Measurements from ENCODE around the gene PSMB2. TPM values are rescaled to one million over a fixed set of nuclear protein-coding genes. Genes with fewer than 3 reads are reported as not detected.

The PSMB2 gene
- total RNA-seq, 1 donor from 2014 or later, result 69.9 TPM

- Mint-ChIP-seq H3K27me3 (ENCODE audit: unreplicated experiment) (no peaks in the 10 kb centered on the region), H3K4me1 (ENCODE audit: unreplicated experiment) (no peaks in the 10 kb centered on the region), H3K36me3 (ENCODE audit: low read depth, unreplicated experiment) (peaks cover 38% of the 10 kb centered on the region), H3K9me3 (ENCODE audit: unreplicated experiment) (no peaks in the 10 kb centered on the region), H3K4me3 (ENCODE audit: unreplicated experiment) (no peak overlapping the region), H3K27ac (ENCODE audit: unreplicated experiment) (no peak overlapping the region)
- no peak for DNase-seq (ENCODE audit: low spot score)
- no peak for TF ChIP-seq CTCF (IDR thresholded peaks at IDR 0.05; ENCODE audit: unreplicated experiment)
Observed at GRCh38 chr1:35605867-35606182, 35.5 kb downstream of the PSMB2 start.

- Mint-ChIP-seq H3K4me3 (ENCODE audit: unreplicated experiment) (no peak overlapping the region), H3K36me3 (ENCODE audit: low read depth, unreplicated experiment) (peaks cover 43% of the 10 kb centered on the region), H3K27me3 (ENCODE audit: unreplicated experiment) (no peaks in the 10 kb centered on the region), H3K4me1 (ENCODE audit: unreplicated experiment) (no peaks in the 10 kb centered on the region), H3K9me3 (ENCODE audit: unreplicated experiment) (no peaks in the 10 kb centered on the region), H3K27ac (ENCODE audit: unreplicated experiment) (no peak overlapping the region)
- TF ChIP-seq CTCF (IDR thresholded peaks at IDR 0.05; ENCODE audit: unreplicated experiment), result no peak
- DNase-seq (ENCODE audit: low spot score), result no peak
Observed at GRCh38 chr1:35605071-35605866, 36.1 kb downstream of the PSMB2 start.

- DNase-seq (ENCODE audit: low spot score), result no peak
- no peaks in the 10 kb centered on the region for H3K4me1 Mint-ChIP-seq (ENCODE audit: unreplicated experiment)
Observed at GRCh38 chr1:35603941-35604340, 37.4 kb downstream of the PSMB2 start.

GRCh38 chr1:35603468-35603867 is 37.9 kb downstream of the PSMB2 start:
- Mint-ChIP-seq H3K9me3 (ENCODE audit: unreplicated experiment) (no peaks in the 10 kb centered on the region), H3K27me3 (ENCODE audit: unreplicated experiment) (no peaks in the 10 kb centered on the region), H3K4me3 (ENCODE audit: unreplicated experiment) (no peak overlapping the region), H3K27ac (ENCODE audit: unreplicated experiment) (no peak overlapping the region), H3K4me1 (ENCODE audit: unreplicated experiment) (no peaks in the 10 kb centered on the region), H3K36me3 (ENCODE audit: low read depth, unreplicated experiment) (peaks cover 43% of the 10 kb centered on the region)
- TF ChIP-seq CTCF (IDR thresholded peaks at IDR 0.05; ENCODE audit: unreplicated experiment), result no peak
- DNase-seq (ENCODE audit: low spot score), result no peak

More at GRCh38 chr1:35603941-35604340, 37.4 kb downstream of the PSMB2 start:
- no peak for TF ChIP-seq CTCF (IDR thresholded peaks at IDR 0.05; ENCODE audit: unreplicated experiment)
- no peak overlapping the region for H3K27ac Mint-ChIP-seq (ENCODE audit: unreplicated experiment)
- no peaks in the 10 kb centered on the region for H3K9me3 Mint-ChIP-seq (ENCODE audit: unreplicated experiment)
- H3K36me3 Mint-ChIP-seq (ENCODE audit: low read depth, unreplicated experiment), result peaks cover 43% of the 10 kb centered on the region
- peak overlapping the region; percentile 14 for H3K4me3 Mint-ChIP-seq (ENCODE audit: unreplicated experiment)
- no peaks in the 10 kb centered on the region for H3K27me3 Mint-ChIP-seq (ENCODE audit: unreplicated experiment)

GRCh38 chr1:35600593-35600992 is 40.7 kb downstream of the PSMB2 start:
- TF ChIP-seq CTCF (IDR thresholded peaks at IDR 0.05; ENCODE audit: unreplicated experiment), result no peak
- H3K27me3 Mint-ChIP-seq (ENCODE audit: unreplicated experiment), result no peaks in the 10 kb centered on the region
- no peak for DNase-seq (ENCODE audit: low spot score)
- no peak overlapping the region for H3K27ac Mint-ChIP-seq (ENCODE audit: unreplicated experiment)
- no peaks in the 10 kb centered on the region for H3K4me1 Mint-ChIP-seq (ENCODE audit: unreplicated experiment)
- H3K36me3 Mint-ChIP-seq (ENCODE audit: low read depth, unreplicated experiment), result peaks cover 24% of the 10 kb centered on the region
- H3K9me3 Mint-ChIP-seq (ENCODE audit: unreplicated experiment), result no peaks in the 10 kb centered on the region
- no peak overlapping the region for H3K4me3 Mint-ChIP-seq (ENCODE audit: unreplicated experiment)

All from endothelial cell (in vitro differentiated cells).